ENCODE results near the gene CDH18.

Gene CDH18

GRCh38 chr5:19930451-19930850, 57.5 kb downstream of the CDH18 start:
- no peak for DNase-seq (ENCODE audit: low read depth, low spot score)

GRCh38 chr5:19928562-19929421, 59.2 kb downstream of the CDH18 start:
- no peak for DNase-seq (ENCODE audit: low read depth, low spot score)

DNA sequence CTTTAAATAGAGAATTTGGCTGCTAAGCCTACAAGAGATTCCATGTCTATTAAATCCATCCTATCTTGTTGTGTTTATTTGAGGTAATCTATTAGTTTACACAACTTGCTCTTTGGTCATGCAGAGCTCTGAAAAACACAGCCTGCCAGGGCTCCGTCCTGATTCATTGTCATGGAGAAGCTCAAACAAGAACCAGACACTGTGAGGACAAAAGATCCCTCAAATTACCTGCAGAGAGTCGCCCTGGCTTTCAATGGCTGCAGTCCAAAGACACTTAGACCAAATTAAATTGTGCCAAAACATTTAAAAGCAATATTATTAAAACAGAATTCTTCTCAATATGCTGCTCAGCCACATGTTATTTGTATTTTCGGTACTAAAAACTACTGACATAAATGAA, 60.1 kb downstream of the CDH18 start:
- DNase-seq (ENCODE audit: low read depth, low spot score), result peak; percentile 68

DNA sequence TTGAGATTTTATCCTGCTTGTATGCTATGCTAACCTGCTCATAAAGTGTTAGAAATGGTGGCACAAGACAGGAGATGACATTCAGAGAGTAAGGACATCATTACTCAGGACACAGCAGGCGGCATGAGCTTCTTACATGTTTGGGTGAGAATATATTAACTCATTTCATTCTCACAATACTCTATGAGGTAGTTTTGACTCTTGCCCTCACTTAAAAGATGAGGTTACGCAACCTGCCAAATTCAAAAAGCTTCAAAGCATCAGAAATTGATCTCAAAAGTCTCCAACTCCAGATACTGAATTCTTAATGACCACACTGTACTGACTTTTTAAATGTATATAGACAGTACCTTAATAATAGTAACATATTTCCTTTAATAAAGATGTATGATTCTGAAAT, 60.8 kb downstream of the CDH18 start:
- DNase-seq (ENCODE audit: low read depth, low spot score), result no peak

- DNase-seq (ENCODE audit: low read depth, low spot score), result no peak
Observed at GRCh38 chr5:19923742-19924141, 64.3 kb downstream of the CDH18 start.

DNA sequence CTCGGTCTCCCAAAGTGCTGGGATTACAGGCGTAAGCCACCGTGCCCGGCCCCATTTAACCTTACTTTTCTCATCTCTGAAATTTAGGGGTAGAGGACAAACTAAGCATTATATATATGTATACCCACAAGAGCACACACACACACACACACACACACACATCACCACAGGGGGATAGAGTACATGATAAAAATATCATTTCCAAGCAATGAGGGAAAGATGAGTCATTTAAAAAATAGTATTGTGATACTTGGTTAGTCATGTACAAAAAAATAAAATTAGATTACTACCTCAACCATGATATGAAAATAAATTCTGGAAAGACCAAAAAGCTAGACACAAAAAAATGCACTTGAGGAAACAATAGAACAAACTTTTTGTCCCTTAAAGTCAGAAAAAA, 67.2 kb downstream of the CDH18 start:
- DNase-seq (ENCODE audit: low read depth, low spot score), result no peak

DNA sequence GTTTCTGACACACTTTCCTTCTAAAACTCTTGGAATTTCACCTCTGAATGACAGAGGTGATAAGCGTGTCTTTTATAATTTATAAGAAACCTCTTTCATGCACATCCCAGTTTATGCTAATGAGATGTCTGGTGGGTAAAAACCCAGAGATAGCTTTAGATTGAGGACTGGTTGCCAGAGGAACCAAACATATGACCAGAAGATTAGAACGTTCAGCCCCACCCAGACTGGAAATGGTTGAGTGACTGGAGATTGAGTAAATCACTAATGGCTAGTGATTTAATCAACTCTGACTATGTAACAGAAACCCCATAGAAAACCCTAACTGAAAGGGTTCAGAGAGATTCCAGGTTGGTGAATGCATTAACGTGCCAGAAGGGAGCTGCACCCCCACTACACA, 69.2 kb downstream of the CDH18 start:
- DNase-seq (ENCODE audit: low read depth, low spot score), result no peak

- no peak for DNase-seq (ENCODE audit: low read depth, low spot score)
Observed at GRCh38 chr5:19917588-19918122, 70.3 kb downstream of the CDH18 start.

DNA sequence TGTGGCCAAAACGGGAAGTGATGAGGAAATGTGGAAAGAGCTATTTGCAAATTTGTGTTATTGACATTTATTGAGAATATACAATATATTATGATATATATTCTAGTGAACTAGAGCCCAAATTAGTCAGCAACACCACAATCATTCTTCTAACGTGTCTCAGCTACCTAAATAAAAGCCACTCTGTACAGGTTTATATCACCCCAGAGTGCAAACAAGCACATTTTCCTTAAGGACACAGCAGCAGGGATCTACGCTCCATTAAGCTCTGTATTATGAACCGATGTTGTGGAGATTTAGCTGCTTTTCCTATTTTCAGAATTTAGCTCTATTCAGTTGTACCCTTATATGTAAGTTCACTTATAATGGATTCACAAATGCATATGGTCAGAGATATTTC, 77.9 kb downstream of the CDH18 start:
- DNase-seq (ENCODE audit: low read depth, low spot score), result no peak

GRCh38 chr5:19904766-19905165, 83.2 kb downstream of the CDH18 start:
- DNase-seq (ENCODE audit: low read depth, low spot score), result no peak

DNA sequence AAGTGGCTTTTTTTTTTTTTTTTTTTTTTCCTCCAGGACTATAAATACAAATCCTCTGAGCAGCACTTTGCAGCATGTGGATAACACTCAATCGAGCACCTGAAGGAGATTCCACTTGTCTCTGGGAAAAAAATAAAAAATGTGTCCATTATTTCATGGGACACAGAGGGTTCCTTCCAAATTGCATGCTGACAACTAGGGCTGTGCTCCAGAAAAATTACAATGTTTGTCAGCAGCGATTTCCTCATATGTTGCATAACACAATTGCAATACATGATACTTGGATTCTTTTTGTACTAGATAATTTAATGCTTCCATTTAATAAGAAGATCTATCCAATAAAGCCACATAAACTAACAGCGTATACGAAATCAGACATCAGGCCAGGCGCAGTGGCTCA, 84.4 kb downstream of the CDH18 start:
- DNase-seq (ENCODE audit: low read depth, low spot score), result no peak

- no peak for DNase-seq (ENCODE audit: low read depth, low spot score)
Observed at GRCh38 chr5:19902316-19902934, 85.6 kb downstream of the CDH18 start.

GRCh38 chr5:19900269-19900668, 87.7 kb downstream of the CDH18 start:
- DNase-seq (ENCODE audit: low read depth, low spot score), result no peak

DNA sequence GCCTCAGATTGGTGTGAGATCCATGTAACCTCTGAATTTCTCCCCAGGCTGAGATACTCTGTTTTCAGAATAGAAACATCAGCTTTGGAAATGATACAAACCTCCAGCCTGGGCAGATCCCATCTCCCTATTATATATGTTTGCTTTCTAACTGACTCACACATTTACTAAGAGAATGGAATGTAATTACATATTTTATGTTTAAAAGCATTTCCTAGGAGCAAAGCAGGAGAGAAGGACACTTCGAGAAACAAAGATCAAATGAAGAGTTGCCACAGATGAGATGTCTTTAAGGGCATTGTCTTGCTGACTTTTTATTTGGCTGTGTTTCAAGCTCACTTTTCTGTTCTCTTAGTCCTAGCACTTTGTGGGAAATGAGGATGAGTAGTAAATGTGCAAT, 96.3 kb downstream of the CDH18 start:
- DNase-seq (ENCODE audit: low read depth, low spot score), result no peak

- no peak for DNase-seq (ENCODE audit: low read depth, low spot score)
Observed at GRCh38 chr5:19886123-19886917, 101.7 kb downstream of the CDH18 start.

DNA sequence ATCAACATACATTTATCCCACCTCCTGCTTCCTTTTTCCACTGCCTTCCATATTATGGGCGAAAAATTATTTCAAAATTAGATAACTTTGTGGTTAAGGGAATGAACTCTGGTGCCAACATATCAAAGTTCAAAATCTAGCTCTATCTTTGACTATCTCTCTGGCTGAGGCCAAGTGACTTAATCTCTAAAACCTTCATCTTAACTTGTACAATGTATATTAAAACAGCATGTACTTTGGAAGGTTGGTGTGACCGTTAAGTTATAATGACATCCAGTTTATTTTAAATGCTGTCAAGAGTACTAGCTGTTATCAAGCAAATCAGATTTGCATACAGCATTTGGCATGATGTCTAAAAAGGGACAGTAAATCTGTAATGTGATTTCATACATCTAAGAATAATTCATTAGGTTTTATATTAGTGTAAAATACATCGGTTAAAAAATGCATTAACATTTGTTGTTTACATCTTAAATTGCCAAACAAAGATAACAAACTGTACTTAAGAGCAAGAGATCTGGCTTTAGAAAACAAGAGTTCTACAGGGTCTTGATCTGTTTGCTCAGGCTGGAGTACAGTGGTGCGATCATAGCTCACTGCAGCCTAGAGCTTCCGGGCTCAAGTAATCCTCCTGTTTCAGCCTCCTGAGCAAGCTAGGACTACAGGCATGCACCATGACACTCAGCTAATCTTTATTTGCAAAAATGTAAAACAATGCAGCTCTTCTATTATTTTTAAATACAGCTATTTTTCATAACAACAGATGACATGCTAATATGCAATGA, 102.8 kb downstream of the CDH18 start:
- no peak for DNase-seq (ENCODE audit: low read depth, low spot score)

GRCh38 chr5:19880859-19881436, 107.1 kb downstream of the CDH18 start:
- DNase-seq (ENCODE audit: low read depth, low spot score), result no peak

- no peak for DNase-seq (ENCODE audit: low read depth, low spot score)
Observed at GRCh38 chr5:19880458-19880857, 107.5 kb downstream of the CDH18 start.

DNA sequence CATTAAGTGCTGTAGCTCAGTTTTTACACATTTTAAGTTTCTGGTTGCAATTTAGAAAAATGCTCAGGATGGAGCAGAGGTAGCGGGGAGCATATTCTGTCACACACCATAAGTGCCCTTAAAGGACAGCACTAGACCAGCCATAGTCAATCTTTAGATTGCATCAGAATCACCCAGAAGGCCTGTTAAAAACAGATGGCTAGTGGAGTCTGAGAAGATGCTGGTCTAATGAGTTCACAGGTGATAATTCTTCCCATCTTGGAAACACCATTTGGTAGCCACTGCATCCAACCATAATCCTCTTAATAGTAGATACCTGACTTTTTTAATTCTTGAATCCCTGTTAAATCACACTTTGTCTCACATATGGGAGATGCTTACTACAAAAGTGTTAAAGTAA, 113.2 kb downstream of the CDH18 start:
- no peak for DNase-seq (ENCODE audit: low read depth, low spot score)

DNA sequence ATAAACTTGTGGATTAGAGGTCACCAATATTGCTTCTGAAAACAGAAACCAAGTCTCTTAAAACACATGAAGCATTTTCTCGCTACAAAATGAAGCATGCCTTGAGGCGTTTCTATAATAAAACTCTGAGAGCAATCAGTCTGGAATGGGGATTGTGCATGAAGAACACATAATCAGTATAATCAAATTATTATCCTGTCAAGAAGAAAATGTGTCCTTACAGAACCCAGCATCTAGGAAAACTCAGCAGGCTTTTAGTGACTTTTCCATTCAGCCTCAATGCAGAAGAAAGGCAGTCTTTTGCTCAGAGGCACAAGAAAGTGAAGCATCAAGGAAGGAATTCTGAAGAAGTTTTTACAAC, 121.9 kb downstream of the CDH18 start:
- no peak for DNase-seq (ENCODE audit: low read depth, low spot score)
